IMR-90 (cell line): ENCODE data around the gene TRIM25. TPM values are rescaled to one million over a fixed set of nuclear protein-coding genes. Genes with fewer than 3 reads are reported as not detected.

Experiments
- ATAC-seq: fragments of 200-7000 bp; cut with Tn5 transposase; 2 replicates; pipeline ENCODE4 v1.9.1; 2020; ENCODE audit warnings: low read depth, mild to moderate bottlenecking, moderate library complexity
- BruUV-seq: library from RNA; stranded (reverse); fragments of 400-500 nt; replicated peaks from 2 replicates; lab custom pipeline; 2021; lab: Mats Ljungman, UMichigan
- CTCF ChIA-PET: fragments of 300-600 bp; formaldehyde crosslinking; extraction: SDS; loops from one replicate; lab custom pipeline; 2021; ENCODE audit warnings: antibody characterized with exemption; lab: Yijun Ruan, JAX
- POLR2A ChIA-PET: fragments of 300-600 bp; sonication (Branson Sonifier 250); formaldehyde crosslinking; loops from one replicate; lab custom pipeline; 2022; ENCODE audit warnings: antibody characterized with exemption; ENCODE audit not compliant: unreplicated experiment; lab: Charles Lee
- DNase-seq: peaks from one replicate; pipeline ENCODE4 v3.0.0; 2013
- H2AFZ ChIP-seq: replicated peaks from 2 replicates; pipeline ENCODE3; 2013; ENCODE audit warnings: low read length, mild to moderate bottlenecking; ENCODE audit not compliant: poor library complexity
- H2AK5ac ChIP-seq: 2 replicates; pipeline ENCODE4 v1.6.1; 2013; ENCODE audit warnings: low read depth, low read length, inconsistent platforms
- H2AK9ac ChIP-seq: replicated peaks from 2 replicates; pipeline ENCODE3; 2013; ENCODE audit warnings: mild to moderate bottlenecking, low read depth, low read length, moderate library complexity; ENCODE audit not compliant: poor library complexity
- H2BK120ac ChIP-seq: 2 replicates; pipeline ENCODE4 v1.6.1; 2013; ENCODE audit warnings: low read depth, low read length, inconsistent platforms
- H2BK15ac ChIP-seq: 3 replicates; pipeline ENCODE4 v1.6.1; 2013; ENCODE audit warnings: low read depth, low read length, inconsistent platforms
- H2BK20ac ChIP-seq: 2 replicates; pipeline ENCODE4 v1.6.1; 2013; ENCODE audit warnings: low read depth, mild to moderate bottlenecking, inconsistent platforms, low read length, moderate library complexity
- H2BK5ac ChIP-seq: 2 replicates; pipeline ENCODE4 v1.6.1; 2013; ENCODE audit warnings: mild to moderate bottlenecking, low read depth, low read length, inconsistent platforms; ENCODE audit not compliant: poor library complexity, severe bottlenecking
- H3K14ac ChIP-seq: replicated peaks from 2 replicates; pipeline ENCODE4 v1.6.1; 2013; ENCODE audit warnings: low read depth, low read length, inconsistent platforms
- H3K18ac ChIP-seq: 2 replicates; pipeline ENCODE4 v1.6.1; 2013; ENCODE audit warnings: low read depth, low read length, control low read depth
- H3K23ac ChIP-seq: 2 replicates; pipeline ENCODE4 v1.6.1; 2013; ENCODE audit warnings: low read depth, low read length, inconsistent platforms
- H3K27ac ChIP-seq: 2 replicates; pipeline ENCODE4 v1.5.1; 2013; ENCODE audit warnings: mild to moderate bottlenecking, control low read depth, low read length; ENCODE audit not compliant: insufficient read depth
- H3K27me3 ChIP-seq: 2 replicates; pipeline ENCODE4 v1.6.1; 2013; ENCODE audit warnings: low read length; ENCODE audit not compliant: control insufficient read depth, insufficient read depth
- H3K36me3 ChIP-seq: 2 replicates; pipeline ENCODE4 v1.6.1; 2013; ENCODE audit warnings: low read length, mixed read lengths; ENCODE audit not compliant: control insufficient read depth, insufficient read depth
- H3K4ac ChIP-seq: 2 replicates; pipeline ENCODE4 v1.6.1; 2013; ENCODE audit warnings: low read depth, low read length, inconsistent platforms
- H3K4me1 ChIP-seq: 2 replicates; pipeline ENCODE4 v1.6.1; 2013; ENCODE audit warnings: low read length, mixed read lengths; ENCODE audit not compliant: control insufficient read depth, insufficient read depth
- H3K4me2 ChIP-seq: 2 replicates; pipeline ENCODE4 v1.6.1; 2013; ENCODE audit warnings: low read depth, mild to moderate bottlenecking, control low read depth, low read length, moderate library complexity
- H3K4me3 ChIP-seq: 2 replicates; pipeline ENCODE4 v1.5.1; 2013; ENCODE audit warnings: low read depth, mild to moderate bottlenecking, control low read depth, low read length, moderate library complexity; ENCODE audit not compliant: insufficient read depth
- H3K56ac ChIP-seq: 2 replicates; pipeline ENCODE4 v1.6.1; 2013; ENCODE audit warnings: low read length, inconsistent platforms; ENCODE audit not compliant: insufficient read depth; ENCODE audit errors: extremely low read depth
- H3K79me1 ChIP-seq, 2 experiments: 2 replicates each; pipeline ENCODE4 v1.6.1; 2013; ENCODE audit warnings: low read length in 2 of 2, inconsistent platforms in 1 of 2, low read depth in 1 of 2
- H3K9ac ChIP-seq: 2 replicates; pipeline ENCODE4 v1.6.1; 2013; ENCODE audit warnings: low read depth, low read length, control low read depth
- H3K9me1 ChIP-seq: 2 replicates; pipeline ENCODE4 v1.6.1; 2013; ENCODE audit warnings: low read length, inconsistent platforms; ENCODE audit not compliant: insufficient read depth
- H3K9me3 ChIP-seq: 2 replicates; pipeline ENCODE4 v1.6.1; 2013; ENCODE audit warnings: low read length; ENCODE audit not compliant: control insufficient read depth, insufficient read depth
- H4K20me1 ChIP-seq: 2 replicates; pipeline ENCODE4 v1.6.1; 2013; ENCODE audit warnings: low read length, inconsistent platforms; ENCODE audit not compliant: insufficient read depth
- H4K5ac ChIP-seq: 2 replicates; pipeline ENCODE4 v1.6.1; 2013; ENCODE audit warnings: mild to moderate bottlenecking, low read depth, low read length, control low read depth
- H4K8ac ChIP-seq, 2 experiments: 2 replicates each; pipeline ENCODE4 v1.6.1; 2013; ENCODE audit warnings: low read depth in 2 of 2, low read length in 2 of 2, control low read depth in 1 of 2, inconsistent platforms in 1 of 2
- H4K91ac ChIP-seq: 2 replicates; pipeline ENCODE4 v1.6.1; 2013; ENCODE audit warnings: low read depth, low read length, inconsistent platforms; ENCODE audit not compliant: insufficient read depth
- MXI1 ChIP-seq: IDR thresholded peaks from 2 replicates; pipeline ENCODE4 v1.6.1; 2012; ENCODE audit warnings: low read depth, mild to moderate bottlenecking, low read length, moderate library complexity, borderline replicate concordance
- NFE2L2 ChIP-seq: fragments of 150-350 bp; IDR thresholded peaks from 2 replicates; pipeline ENCODE4 v1.6.1; 2016; ENCODE audit warnings: low read depth, mild to moderate bottlenecking, low read length
- RAD21 ChIP-seq: IDR thresholded peaks from 2 replicates; pipeline ENCODE4 v1.6.1; 2012; ENCODE audit warnings: low read length, improper control_type of control experiment
- RFX5 ChIP-seq: IDR thresholded peaks from 2 replicates; pipeline ENCODE4 v1.8.0; 2012; ENCODE audit warnings: low read depth, mild to moderate bottlenecking, low read length, moderate library complexity
- SMC3 ChIP-seq: fragments of 150-350 bp; IDR thresholded peaks from 2 replicates; pipeline ENCODE4 v1.6.1; 2016; ENCODE audit warnings: low read depth, mild to moderate bottlenecking, antibody characterized with exemption, low read length, moderate library complexity
- WGBS, 2 experiments: methylation state at CpG; one replicate each; pipeline versions ENCODE4 v1.1.5 to v1.1.7; 2013; ENCODE audit warnings: missing lambda C conversion rate in 2 of 2; ENCODE audit not compliant: insufficient read length in 1 of 2; ENCODE audit errors: extremely low coverage in 2 of 2; 5-methylcytosine and 5-hydroxymethylcytosine counted together
- dilution Hi-C: fragments of 300-500 bp; cut with HindIII; formaldehyde crosslinking; loops from one replicate; pipeline ENCODE4 v1.14.3; 2018; ENCODE audit warnings: low sequenced_read_pairs; ENCODE audit not compliant: unreplicated experiment
- in situ Hi-C: fragments of 300-500 bp; cut with MboI; formaldehyde crosslinking; loops from 3 replicates; pipeline ENCODE4 v1.14.3; 2019; ENCODE audit warnings: low sequenced_read_pairs, inconsistent platforms, mixed read lengths
- intact Hi-C: fragments of 100-400 bp; cut with micrococcal nuclease; formaldehyde crosslinking; loops from 2 replicates; pipeline ENCODE4 v1.10.0; 2022
- polyA plus RNA-seq, 3 experiments: library from polyadenylated mRNA; depleted of rRNA; stranded (reverse); fragments of >200 nt; gene quantifications; 2 replicates each; pipeline ENCODE4 v1.2.3, GENCODE V29; 2012; ENCODE audit warnings: low replicate concordance in 1 of 3
- total RNA-seq: library from RNA; depleted of rRNA; stranded (reverse); fragments of >200 nt; gene quantifications from 2 replicates; pipeline ENCODE4 v1.2.3, GENCODE V29; 2012
- TF ChIP-seq, protein P1 (sequence below): conservative IDR thresholded peaks from 2 replicates; pipeline ENCODE4 v1.5.1; 2012; ENCODE audit warnings: mild to moderate bottlenecking, low read depth, low read length, improper control_type of control experiment
- TF ChIP-seq, protein P2 (sequence below): fragments of 150-350 bp; IDR thresholded peaks from 2 replicates; pipeline ENCODE4 v1.6.1; 2016; ENCODE audit warnings: low read depth, mild to moderate bottlenecking, low read length, moderate library complexity, borderline replicate concordance

Gene TRIM25
- total and polyA plus RNA-seq, 2 of the 4 experiments (the other 2 are of a cell fraction) = 25.5 to 27.5 TPM

DNA sequence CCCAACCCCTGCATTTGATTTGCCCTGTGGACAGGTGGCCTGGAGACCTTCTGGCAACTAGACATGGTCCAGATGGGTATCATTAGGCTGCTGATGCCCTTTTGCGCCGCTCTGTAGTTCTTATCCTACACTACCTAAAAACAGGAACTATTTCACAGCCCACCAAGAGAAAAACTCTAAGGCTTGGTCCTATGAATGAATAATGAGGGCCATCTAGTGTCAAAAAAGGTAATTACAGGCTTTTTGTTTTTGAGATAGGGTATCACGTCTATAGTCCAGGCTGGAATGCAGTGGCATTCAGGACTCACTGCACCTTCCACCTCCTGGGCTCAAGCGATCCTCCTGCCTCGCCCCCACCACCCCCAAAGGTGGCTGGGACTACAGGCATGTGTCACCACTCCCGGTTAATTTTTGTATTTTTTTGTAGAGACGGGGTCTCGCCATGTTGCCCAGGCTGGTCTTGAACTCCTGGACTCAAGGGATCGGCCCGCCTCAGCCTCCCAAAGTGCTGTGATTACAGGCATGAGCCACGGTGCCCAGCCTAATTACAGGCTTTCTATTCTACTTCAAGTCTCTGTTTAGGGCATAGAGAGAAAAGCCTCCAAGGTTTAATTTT, 26.1 kb upstream of the TRIM25 start:
- H2BK120ac ChIP-seq = no peak overlapping the region
- intact Hi-C loops (loop anchor here (1.0 kb wide), 2 partner anchors 121 to 348 kb away; no protein-coding TSS in a partner anchor), in situ Hi-C loops (loop anchor here (5.0 to 25.0 kb wide), 2 partner anchors 123 to 353 kb away; partner anchors contain the start of gene NOG), dilution Hi-C loops (no loop called here)
- DNase-seq = peak; percentile 62
- no peak overlapping the region for H3K9ac ChIP-seq
- no peak overlapping the region for H3K14ac ChIP-seq
- POLR2A ChIA-PET = no interaction called here
- no peak overlapping the region for H2AK9ac ChIP-seq
- H2BK20ac ChIP-seq = no peak overlapping the region
- H4K5ac ChIP-seq = peak overlapping the region; percentile 54; the same call in 1 of the 2 replicates
- no peak overlapping the region for H2AFZ ChIP-seq
- H2BK5ac ChIP-seq = no peak overlapping the region
- no peaks in the 10 kb centered on the region for H4K20me1 ChIP-seq
- peaks cover 3% of the 10 kb centered on the region; the same call in 1 of the 2 replicates for H3K9me1 ChIP-seq
- ATAC-seq = peak; percentile 92
- TF ChIP-seq, protein P1, sequence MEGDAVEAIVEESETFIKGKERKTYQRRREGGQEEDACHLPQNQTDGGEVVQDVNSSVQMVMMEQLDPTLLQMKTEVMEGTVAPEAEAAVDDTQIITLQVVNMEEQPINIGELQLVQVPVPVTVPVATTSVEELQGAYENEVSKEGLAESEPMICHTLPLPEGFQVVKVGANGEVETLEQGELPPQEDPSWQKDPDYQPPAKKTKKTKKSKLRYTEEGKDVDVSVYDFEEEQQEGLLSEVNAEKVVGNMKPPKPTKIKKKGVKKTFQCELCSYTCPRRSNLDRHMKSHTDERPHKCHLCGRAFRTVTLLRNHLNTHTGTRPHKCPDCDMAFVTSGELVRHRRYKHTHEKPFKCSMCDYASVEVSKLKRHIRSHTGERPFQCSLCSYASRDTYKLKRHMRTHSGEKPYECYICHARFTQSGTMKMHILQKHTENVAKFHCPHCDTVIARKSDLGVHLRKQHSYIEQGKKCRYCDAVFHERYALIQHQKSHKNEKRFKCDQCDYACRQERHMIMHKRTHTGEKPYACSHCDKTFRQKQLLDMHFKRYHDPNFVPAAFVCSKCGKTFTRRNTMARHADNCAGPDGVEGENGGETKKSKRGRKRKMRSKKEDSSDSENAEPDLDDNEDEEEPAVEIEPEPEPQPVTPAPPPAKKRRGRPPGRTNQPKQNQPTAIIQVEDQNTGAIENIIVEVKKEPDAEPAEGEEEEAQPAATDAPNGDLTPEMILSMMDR = peak; percentile 73
- TF ChIP-seq MXI1 (no peak), SMC3 (peak; percentile 73), RAD21 (peak; percentile 79), NFE2L2 (no peak), RFX5 (no peak)
- TF ChIP-seq, protein P2, sequence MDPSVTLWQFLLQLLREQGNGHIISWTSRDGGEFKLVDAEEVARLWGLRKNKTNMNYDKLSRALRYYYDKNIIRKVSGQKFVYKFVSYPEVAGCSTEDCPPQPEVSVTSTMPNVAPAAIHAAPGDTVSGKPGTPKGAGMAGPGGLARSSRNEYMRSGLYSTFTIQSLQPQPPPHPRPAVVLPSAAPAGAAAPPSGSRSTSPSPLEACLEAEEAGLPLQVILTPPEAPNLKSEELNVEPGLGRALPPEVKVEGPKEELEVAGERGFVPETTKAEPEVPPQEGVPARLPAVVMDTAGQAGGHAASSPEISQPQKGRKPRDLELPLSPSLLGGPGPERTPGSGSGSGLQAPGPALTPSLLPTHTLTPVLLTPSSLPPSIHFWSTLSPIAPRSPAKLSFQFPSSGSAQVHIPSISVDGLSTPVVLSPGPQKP = no peak
- H3K27me3 ChIP-seq = no peaks in the 10 kb centered on the region
- no peak overlapping the region for H4K91ac ChIP-seq
- no peak overlapping the region for H3K27ac ChIP-seq
- H3K56ac ChIP-seq = no peak overlapping the region
- H3K4me3 ChIP-seq = no peak overlapping the region
- no peak overlapping the region for H2BK15ac ChIP-seq
- H3K4me2 ChIP-seq = no peak overlapping the region
- CTCF ChIA-PET = interaction anchor here (0.7 to 0.9 kb wide), 3 partner anchors 8 to 347 kb away, joined by 3 to 10 read pairs (median 4); partner anchors contain the start of gene NOG
- BruUV-seq = no TSS peak
- H3K9me3 ChIP-seq = no peaks in the 10 kb centered on the region
- no peak overlapping the region for H3K18ac ChIP-seq
- WGBS, 2 experiments = no CpG with 5 or more reads among the region's 11 CpGs
- H2AK5ac ChIP-seq = no peak overlapping the region
- H3K36me3 ChIP-seq = peaks cover 32% of the 10 kb centered on the region
- H3K79me1 ChIP-seq = peaks cover 0 to 7% of the 10 kb centered on the region in 2 experiments; a peak in 2 of 4 replicates
- no peak overlapping the region for H4K8ac ChIP-seq
- no peak overlapping the region for H3K23ac ChIP-seq
- no peaks in the 10 kb centered on the region for H3K4me1 ChIP-seq
- peak overlapping the region; percentile 4; the same call in 1 of the 2 replicates for H3K4ac ChIP-seq
